Esophagus muscularis mucosa (tissue), 4 donors: Measurements from ENCODE around the gene RPAP2. TPM values are rescaled to one million over a fixed set of nuclear protein-coding genes. Genes with fewer than 3 reads are reported as not detected.

ENCODE experiments used
- DNase-seq: peaks from one replicate; pipeline ENCODE4 v3.0.0-alpha.2; 2017; ENCODE audit errors: extremely low spot score
- H3K27ac ChIP-seq, 4 donors: fragments of 200-600 bp; sonication (generic); replicated peaks in 1 of 4; 1 replicate in 3 of 4; 2 replicates in 1 of 4; pipeline ENCODE4 v1.5.1; 2016 to 2019; ENCODE audit warnings: mild to moderate bottlenecking in 1 of 4
- H3K27me3 ChIP-seq, 4 donors: fragments of 200-600 bp; sonication (generic); one replicate each; pipeline versions ENCODE4 v1.5.1 to v1.6.0; 2016 to 2019
- H3K36me3 ChIP-seq, 4 donors: fragments of 200-600 bp; sonication (generic); one replicate each; pipeline ENCODE4 v1.5.1; 2016 to 2019
- H3K4me1 ChIP-seq, 4 donors: fragments of 200-600 bp; sonication (generic); one replicate each; pipeline ENCODE4 v1.5.1; 2016 to 2019
- H3K4me3 ChIP-seq, 4 donors: fragments of 200-600 bp; sonication (generic); 1 replicate in 2 of 4; 2 replicates in 2 of 4; pipeline ENCODE4 v1.5.1; 2016 to 2019; ENCODE audit warnings: mild to moderate bottlenecking in 4 of 4, moderate library complexity in 1 of 4
- H3K9me3 ChIP-seq, 4 donors: fragments of 200-600 bp; sonication (generic); 1 replicate in 3 of 4; 2 replicates in 1 of 4; pipeline ENCODE4 v1.5.1; 2016 to 2019
- CTCF ChIP-seq, 3 experiments: fragments of 200-600 bp in 2 of 3; fragments of 450-650 bp in 1 of 3; sonication (generic) in 2 of 3; IDR thresholded peaks; one replicate each; pipeline ENCODE4 v1.5.1; 2017 to 2019; ENCODE audit warnings: antibody characterized with exemption in 3 of 3, mild to moderate bottlenecking in 2 of 3, moderate library complexity in 1 of 3
- EP300 ChIP-seq: sonication (generic); formaldehyde crosslinking; IDR thresholded peaks from one replicate; pipeline ENCODE4 v1.6.1; 2017; ENCODE audit warnings: antibody characterized with exemption
- POLR2A ChIP-seq: fragments of 450-650 bp; IDR thresholded peaks from one replicate; pipeline ENCODE4 v1.6.1; 2017; ENCODE audit warnings: antibody characterized with exemption, moderate library complexity, mild to moderate bottlenecking, low read depth
- POLR2AphosphoS5 ChIP-seq, 2 donors: sonication (generic); formaldehyde crosslinking; IDR thresholded peaks; one replicate each; pipeline ENCODE4 v1.6.1; 2017; ENCODE audit warnings: antibody characterized with exemption in 2 of 2
- WGBS: methylation state at CpG from one replicate; pipeline ENCODE4 v1.1.5; 2018; 5-methylcytosine and 5-hydroxymethylcytosine counted together
- intact Hi-C: fragments of 100-400 bp; cut with DNase I; formaldehyde crosslinking; loops from one replicate; pipeline ENCODE4 v1.15.1; 2023
- total RNA-seq, 4 donors: library from RNA; depleted of rRNA; stranded (reverse); fragments of >200 nt; gene quantifications; one replicate each; pipeline versions ENCODE4 v1.1.0 to v1.2.1, GENCODE V29; 2016

The RPAP2 gene
- total RNA-seq, 4 donors from 2014 or later, result 8.9 to 13.3 (median 12.8) TPM

- H3K9me3 ChIP-seq, result no peaks in the 10 kb centered on the region
- peaks cover 0 to 44% (median 17%) of the 10 kb centered on the region in 4 donors for H3K36me3 ChIP-seq
- WGBS, result 18% methylated on average over 3 of the region's 3 CpGs
- intact Hi-C loops, result loop anchor here (10.0 kb wide), 1 partner anchor 787 kb away; the partner anchor contains the start of gene CDC7
- H3K4me1 ChIP-seq, result peaks cover 0 to 10% (median 8%) of the 10 kb centered on the region in 4 donors
- no peak overlapping the region for H3K27ac ChIP-seq
- H3K27me3 ChIP-seq, result no peaks in the 10 kb centered on the region
- TF ChIP-seq POLR2AphosphoS5 (IDR thresholded peaks at IDR 0.05) (no peak), CTCF (IDR thresholded peaks at IDR 0.05) (peak; percentile 50 to 67 (median 54)), POLR2A (no peak), EP300 (no peak)
- H3K4me3 ChIP-seq, result no peak overlapping the region
- DNase-seq, result no peak
Observed at GRCh38 chr1:92291372-92291999, 7.4 kb upstream of the RPAP2 start.

- 9% methylated on average over 3 of the region's 3 CpGs for WGBS
- peak in 1 of 3 experiments; percentile 18 for TF ChIP-seq CTCF (IDR thresholded peaks at IDR 0.05)
- TF ChIP-seq POLR2AphosphoS5 (IDR thresholded peaks at IDR 0.05), result no peak
Observed at GRCh38 chr1:92298213-92298572, 666 bp upstream of the RPAP2 start.

GRCh38 chr1:92299477-92300150, 755 bp downstream of the RPAP2 start:
- TF ChIP-seq POLR2A (no peak), POLR2AphosphoS5 (IDR thresholded peaks at IDR 0.05) (no peak), EP300 (no peak), CTCF (IDR thresholded peaks at IDR 0.05) (no peak)
- peak overlapping the region; percentile 71 to 87 (median 76) for H3K4me3 ChIP-seq
- WGBS, result 48% methylated on average over 11 of the region's 11 CpGs
- no peak for DNase-seq
- H3K4me1 ChIP-seq, result peaks cover 0 to 32% (median 29%) of the 10 kb centered on the region in 4 donors
- intact Hi-C loops, result loop anchor here (5.0 to 10.0 kb wide), 2 partner anchors 302 to 795 kb away; partner anchors contain the start of gene CDC7
- H3K9me3 ChIP-seq, result no peaks in the 10 kb centered on the region
- peak overlapping the region; percentile 87 to 93 (median 92) for H3K27ac ChIP-seq
- H3K27me3 ChIP-seq, result no peaks in the 10 kb centered on the region
- peaks cover 5 to 15% (median 9%) of the 10 kb centered on the region in 4 donors for H3K36me3 ChIP-seq

More at GRCh38 chr1:92298213-92298572, 666 bp upstream of the RPAP2 start:
- H3K36me3 ChIP-seq, result peaks cover 0 to 13% (median 6%) of the 10 kb centered on the region in 4 donors
- H3K4me1 ChIP-seq, result peaks cover 0 to 33% (median 30%) of the 10 kb centered on the region in 4 donors
- peak overlapping the region; percentile 71 to 87 (median 76) for H3K4me3 ChIP-seq
- H3K9me3 ChIP-seq, result no peaks in the 10 kb centered on the region
- H3K27me3 ChIP-seq, result no peaks in the 10 kb centered on the region
- intact Hi-C loops, result loop anchor here (5.0 to 10.0 kb wide), 2 partner anchors 301 to 793 kb away; partner anchors contain the start of gene CDC7
- DNase-seq, result no peak
- peak overlapping the region; percentile 87 to 93 (median 92) for H3K27ac ChIP-seq

- intact Hi-C loops, result no loop called here
- no peak for TF ChIP-seq POLR2AphosphoS5 (IDR thresholded peaks at IDR 0.05)
- TF ChIP-seq EP300, result no peak
- TF ChIP-seq POLR2A, result no peak
- TF ChIP-seq CTCF (IDR thresholded peaks at IDR 0.05), result no peak
- H3K27ac ChIP-seq, result no peak overlapping the region
- DNase-seq, result no peak
- H3K4me1 ChIP-seq, result peaks cover 0 to 25% (median 20%) of the 10 kb centered on the region in 4 donors
- H3K36me3 ChIP-seq, result peaks cover 5 to 29% (median 19%) of the 10 kb centered on the region in 4 donors
- no peak overlapping the region for H3K4me3 ChIP-seq
- 82% methylated on average over 5 of the region's 5 CpGs for WGBS
- no peaks in the 10 kb centered on the region for H3K27me3 ChIP-seq
- H3K9me3 ChIP-seq, result no peaks in the 10 kb centered on the region
Observed at GRCh38 chr1:92301021-92301420, 2.2 kb downstream of the RPAP2 start.
